ENCODE measurements around the gene PTH2. TPM values are rescaled to one million over a fixed set of nuclear protein-coding genes. Genes with fewer than 3 reads are reported as not detected.
"Not testable (repeated sequence)": the region's sequence is repeated elsewhere in the genome, so short reads cannot be mapped to it uniquely, and the experiment has no call there.

PTH2 gene
- total and polyA plus RNA-seq, 10 donors, result not detected

DNA sequence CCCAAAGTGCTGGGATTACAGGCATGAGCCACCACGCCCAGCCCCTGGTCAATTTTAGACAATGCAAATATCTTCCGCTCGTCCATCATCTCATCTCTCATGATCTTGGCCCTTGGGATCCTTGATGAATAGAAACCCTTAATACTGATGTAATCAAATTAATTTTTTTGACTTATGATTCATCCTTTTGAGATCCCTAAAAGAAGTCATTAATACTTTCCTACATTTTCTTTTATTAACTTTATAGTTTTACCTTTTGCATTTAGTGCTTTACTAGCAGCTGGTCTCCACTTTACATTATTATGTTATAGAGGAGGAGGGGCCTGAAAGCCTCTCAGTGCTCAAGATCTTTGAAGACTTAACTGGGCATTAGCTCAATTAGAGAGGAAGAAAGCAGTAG, 42.9 kb downstream of the PTH2 start:
- Histone ChIP-seq H3K4me1 (no peaks in the 10 kb centered on the region), H3K9me3 (peaks cover 0 to 19% (median 11%) of the 10 kb centered on the region in 8 donors), H3K27me3 (replicated peaks in 1 of 7) (no peaks in the 10 kb centered on the region), H3K4me3 (no peak overlapping the region), H3K36me3 (no peaks in the 10 kb centered on the region), H3K27ac (no peak overlapping the region)
- TF ChIP-seq POLR2A (IDR thresholded peaks at IDR 0.05) (no peak), POLR2AphosphoS5 (IDR thresholded peaks at IDR 0.05) (no peak)
- TF ChIP-seq, protein P1, sequence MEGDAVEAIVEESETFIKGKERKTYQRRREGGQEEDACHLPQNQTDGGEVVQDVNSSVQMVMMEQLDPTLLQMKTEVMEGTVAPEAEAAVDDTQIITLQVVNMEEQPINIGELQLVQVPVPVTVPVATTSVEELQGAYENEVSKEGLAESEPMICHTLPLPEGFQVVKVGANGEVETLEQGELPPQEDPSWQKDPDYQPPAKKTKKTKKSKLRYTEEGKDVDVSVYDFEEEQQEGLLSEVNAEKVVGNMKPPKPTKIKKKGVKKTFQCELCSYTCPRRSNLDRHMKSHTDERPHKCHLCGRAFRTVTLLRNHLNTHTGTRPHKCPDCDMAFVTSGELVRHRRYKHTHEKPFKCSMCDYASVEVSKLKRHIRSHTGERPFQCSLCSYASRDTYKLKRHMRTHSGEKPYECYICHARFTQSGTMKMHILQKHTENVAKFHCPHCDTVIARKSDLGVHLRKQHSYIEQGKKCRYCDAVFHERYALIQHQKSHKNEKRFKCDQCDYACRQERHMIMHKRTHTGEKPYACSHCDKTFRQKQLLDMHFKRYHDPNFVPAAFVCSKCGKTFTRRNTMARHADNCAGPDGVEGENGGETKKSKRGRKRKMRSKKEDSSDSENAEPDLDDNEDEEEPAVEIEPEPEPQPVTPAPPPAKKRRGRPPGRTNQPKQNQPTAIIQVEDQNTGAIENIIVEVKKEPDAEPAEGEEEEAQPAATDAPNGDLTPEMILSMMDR (IDR thresholded peaks at IDR 0.05 in 8 of 11, conservative IDR thresholded peaks at IDR 0.05 in 3 of 11), result no peak
- intact Hi-C loops (cut with DNase I; ENCODE audit: low total_unique reads), result no loop called here
- no peak for DNase-seq
- 80 to 91% (median 85%) methylated on average over 3 of the region's 3 CpGs for WGBS, 5 donors

DNA sequence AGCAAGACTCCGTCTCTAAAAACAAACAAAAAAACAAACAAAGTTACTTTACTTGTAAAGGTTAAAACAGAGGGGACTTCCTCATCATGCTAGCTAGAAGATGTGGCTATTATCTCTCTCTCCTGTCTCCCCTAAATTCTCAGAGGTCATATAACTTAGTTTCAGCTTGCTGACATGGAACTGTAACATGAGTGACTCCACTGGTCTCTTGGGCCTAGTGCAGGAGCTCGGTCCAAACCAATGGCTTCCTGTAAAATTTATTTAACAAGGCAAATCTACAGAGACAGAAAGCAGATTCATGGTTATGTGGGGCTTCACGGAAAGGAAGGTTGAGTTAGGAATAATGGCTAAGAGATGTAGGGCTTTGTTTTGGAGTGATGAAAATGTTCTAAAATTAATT, 44.7 kb downstream of the PTH2 start:
- 74 to 94% (median 81%) methylated on average over 3 of the region's 3 CpGs for WGBS, 5 donors
- DNase-seq, result no peak
- H3K4me3 ChIP-seq, result no peak overlapping the region
- no peaks in the 10 kb centered on the region for H3K4me1 ChIP-seq
- intact Hi-C loops (cut with DNase I; ENCODE audit: low total_unique reads), result no loop called here
- no peaks in the 10 kb centered on the region for H3K36me3 ChIP-seq
- no peaks in the 10 kb centered on the region for H3K27me3 ChIP-seq (replicated peaks in 1 of 7)
- H3K9me3 ChIP-seq, result peaks cover 0 to 19% (median 11%) of the 10 kb centered on the region in 8 donors
- TF ChIP-seq, protein P1 (IDR thresholded peaks at IDR 0.05 in 8 of 11, conservative IDR thresholded peaks at IDR 0.05 in 3 of 11), result no peak
- TF ChIP-seq POLR2A (IDR thresholded peaks at IDR 0.05) (no peak), POLR2AphosphoS5 (IDR thresholded peaks at IDR 0.05) (no peak)
- H3K27ac ChIP-seq, result no peak overlapping the region

DNA sequence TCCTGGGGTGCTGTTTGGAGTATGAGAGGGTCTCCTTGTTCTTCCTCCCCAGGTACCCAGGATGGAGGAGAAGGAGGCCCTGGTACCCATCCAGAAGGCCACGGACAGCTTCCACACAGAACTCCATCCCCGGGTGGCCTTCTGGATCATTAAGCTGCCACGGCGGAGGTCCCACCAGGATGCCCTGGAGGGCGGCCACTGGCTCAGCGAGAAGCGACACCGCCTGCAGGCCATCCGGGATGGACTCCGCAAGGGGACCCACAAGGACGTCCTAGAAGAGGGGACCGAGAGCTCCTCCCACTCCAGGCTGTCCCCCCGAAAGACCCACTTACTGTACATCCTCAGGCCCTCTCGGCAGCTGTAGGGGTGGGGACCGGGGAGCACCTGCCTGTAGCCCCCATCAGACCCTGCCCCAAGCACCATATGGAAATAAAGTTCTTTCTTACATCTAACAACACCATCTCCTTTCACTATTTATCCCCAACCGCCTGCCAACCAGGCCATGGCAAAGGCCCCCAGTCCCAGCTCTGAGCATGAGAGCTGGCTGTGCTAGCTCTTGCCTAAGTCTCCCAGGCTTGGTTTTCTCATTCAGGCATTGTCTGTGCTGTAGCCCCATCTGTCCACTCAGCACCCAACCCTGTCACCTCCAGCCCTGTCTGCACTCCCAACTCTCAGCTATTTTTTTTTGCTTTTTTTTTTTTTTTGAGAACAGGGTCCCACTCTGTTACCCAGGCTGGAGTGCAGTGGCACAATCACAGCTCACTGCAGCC, 48.4 kb downstream of the PTH2 start:
- Histone ChIP-seq H3K4me1 (no peaks in the 10 kb centered on the region), H3K27ac (no peak overlapping the region), H3K36me3 (no peaks in the 10 kb centered on the region), H3K4me3 (no peak overlapping the region), H3K9me3 (peaks cover 0 to 8% (median 6%) of the 10 kb centered on the region in 8 donors), H3K27me3 (replicated peaks in 1 of 7) (no peaks in the 10 kb centered on the region)
- DNase-seq, result no peak
- intact Hi-C loops (cut with DNase I; ENCODE audit: low total_unique reads), result no loop called here
- WGBS, 5 donors, result 86 to 90% (median 88%) methylated on average over 16 of the region's 16 CpGs
- TF ChIP-seq, protein P1 (IDR thresholded peaks at IDR 0.05 in 8 of 11, conservative IDR thresholded peaks at IDR 0.05 in 3 of 11), result no peak
- TF ChIP-seq POLR2A (IDR thresholded peaks at IDR 0.05) (no peak), POLR2AphosphoS5 (IDR thresholded peaks at IDR 0.05) (no peak)

DNA sequence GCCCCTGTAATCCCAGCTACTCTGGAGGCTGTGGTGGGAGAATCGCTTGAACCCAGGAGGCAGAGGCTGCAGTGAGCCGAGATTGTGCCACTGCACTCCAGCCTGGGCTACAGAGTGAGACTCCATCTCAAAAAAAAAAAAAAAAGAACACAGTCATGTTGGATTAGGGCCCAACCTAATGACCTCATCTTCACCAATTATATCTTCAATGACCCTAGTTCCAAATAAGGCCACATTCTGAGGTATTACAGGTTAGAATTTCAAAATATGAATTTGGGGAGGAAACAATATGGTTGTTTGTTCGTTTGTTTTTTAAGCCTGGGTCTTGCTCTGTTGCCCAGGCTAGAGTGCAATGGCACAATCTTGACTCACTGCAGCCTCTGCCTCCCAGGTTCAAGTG, 50.1 kb downstream of the PTH2 start:
- H3K36me3 ChIP-seq; H3K4me1 ChIP-seq; DNase-seq; intact Hi-C loops (cut with DNase I; ENCODE audit: low total_unique reads); H3K4me3 ChIP-seq; H3K27ac ChIP-seq; H3K27me3 ChIP-seq (replicated peaks in 1 of 7): not testable (repeated sequence)
- 73 to 89% (median 76%) methylated on average over 3 of the region's 3 CpGs for WGBS, 5 donors
- H3K9me3 ChIP-seq, result peaks cover 0 to 24% (median 22%) of the 10 kb centered on the region in 8 donors

Other genes starting within 250 kb of the PTH2 start
- gene SLC6A16, start 98.2 kb downstream of the PTH2 start, total RNA-seq, result 1 to 10 TPM; 2.1 to 6.9 (median 5.0) TPM
- 1 to 10 TPM; 2.7 to 5.0 (median 2.7) TPM for gene SLC6A16, start 98.2 kb downstream of the PTH2 start, polyA plus RNA-seq
- 100 to 1,000 TPM; 297 to 516 (median 398) TPM for gene CD37, start 88.0 kb downstream of the PTH2 start, total RNA-seq
- gene CD37, start 88.0 kb downstream of the PTH2 start, polyA plus RNA-seq, result 100 to 1,000 TPM; 401 to 452 (median 405) TPM
- 10 to 100 TPM in 6 of 7 donors, 1 to 10 TPM in 1; 8.9 to 24.7 (median 15.8) TPM for gene TEAD2, start 61.0 kb downstream of the PTH2 start, total RNA-seq
- gene TEAD2, start 61.0 kb downstream of the PTH2 start, polyA plus RNA-seq, result 1 to 10 TPM; 5.8 to 8.4 (median 5.8) TPM
- gene DKKL1, start 59.6 kb downstream of the PTH2 start, total RNA-seq, result under 1 TPM in 2 of 7 donors, not detected in 5; 0.57 to 0.79 TPM
- 1 to 10 TPM in 1 of 3 donors, under 1 TPM in 1, not detected in 1; 0.57 to 1.1 TPM for gene DKKL1, start 59.6 kb downstream of the PTH2 start, polyA plus RNA-seq
- gene KASH5, start 35.2 kb downstream of the PTH2 start, total RNA-seq, result under 1 TPM in 1 of 7 donors, not detected in 6; 0.41 TPM
- gene KASH5, start 35.2 kb downstream of the PTH2 start, polyA plus RNA-seq, result under 1 TPM; 0.11 to 0.32 (median 0.19) TPM
- not detected for gene GFY, start 1.9 kb upstream of the PTH2 start, total RNA-seq
- not detected for gene GFY, start 1.9 kb upstream of the PTH2 start, polyA plus RNA-seq
- under 1 TPM in 2 of 7 donors, not detected in 5; 0.10 to 0.13 TPM for gene SLC17A7, start 18.1 kb upstream of the PTH2 start, total RNA-seq
- under 1 TPM; 0.07 to 0.12 (median 0.10) TPM for gene SLC17A7, start 18.1 kb upstream of the PTH2 start, polyA plus RNA-seq
- gene PIH1D1, start 28.4 kb upstream of the PTH2 start, total RNA-seq, result 10 to 100 TPM; 76.0 to 94.3 (median 86.1) TPM
- gene PIH1D1, start 28.4 kb upstream of the PTH2 start, polyA plus RNA-seq, result 100 to 1,000 TPM in 2 of 3 donors, 10 to 100 TPM in 1; 85.3 to 140 (median 118) TPM
- gene ALDH16A1, start 29.8 kb upstream of the PTH2 start, total RNA-seq, result 10 to 100 TPM; 38.7 to 50.2 (median 45.8) TPM
- 10 to 100 TPM; 54.9 to 99.9 (median 94.9) TPM for gene ALDH16A1, start 29.8 kb upstream of the PTH2 start, polyA plus RNA-seq
- gene FLT3LG, start 50.8 kb upstream of the PTH2 start, total RNA-seq, result 10 to 100 TPM; 11.2 to 32.8 (median 24.1) TPM
- gene FLT3LG, start 50.8 kb upstream of the PTH2 start, polyA plus RNA-seq, result 10 to 100 TPM; 16.4 to 26.4 (median 19.9) TPM
- 1,000 to 10,000 TPM; 2,521 to 3,132 (median 2,768) TPM for gene RPL13A, start 64.2 kb upstream of the PTH2 start, total RNA-seq
- 1,000 to 10,000 TPM; 6,561 to 7,408 (median 7,261) TPM for gene RPL13A, start 64.2 kb upstream of the PTH2 start, polyA plus RNA-seq
- 1,000 to 10,000 TPM; 1,555 to 3,509 (median 2,434) TPM for gene RPS11, start 73.0 kb upstream of the PTH2 start, total RNA-seq
- over 10,000 TPM in 2 of 3 donors, 1,000 to 10,000 TPM in 1; 8,326 to 12,835 (median 11,104) TPM for gene RPS11, start 73.0 kb upstream of the PTH2 start, polyA plus RNA-seq
- gene FCGRT, start 89.2 kb upstream of the PTH2 start, total RNA-seq, result 100 to 1,000 TPM; 273 to 616 (median 435) TPM
- gene FCGRT, start 89.2 kb upstream of the PTH2 start, polyA plus RNA-seq, result 100 to 1,000 TPM; 144 to 364 (median 279) TPM
- gene RCN3, start 104.6 kb upstream of the PTH2 start, total RNA-seq, result 10 to 100 TPM; 18.9 to 44.2 (median 42.8) TPM
- gene RCN3, start 104.6 kb upstream of the PTH2 start, polyA plus RNA-seq, result 10 to 100 TPM; 25.0 to 99.2 (median 89.9) TPM
- 10 to 100 TPM; 58.6 to 73.8 (median 70.0) TPM for gene NOSIP, start 157.1 kb upstream of the PTH2 start, total RNA-seq
- 100 to 1,000 TPM; 129 to 152 (median 149) TPM for gene NOSIP, start 157.1 kb upstream of the PTH2 start, polyA plus RNA-seq
- gene PRRG2, start 157.9 kb upstream of the PTH2 start, total RNA-seq, result 1 to 10 TPM in 5 of 7 donors, under 1 TPM in 2; 0.37 to 7.9 (median 1.3) TPM
- gene PRRG2, start 157.9 kb upstream of the PTH2 start, polyA plus RNA-seq, result 1 to 10 TPM in 2 of 3 donors, under 1 TPM in 1; 0.91 to 2.3 (median 1.3) TPM
- gene PRR12, start 167.7 kb upstream of the PTH2 start, total RNA-seq, result 10 to 100 TPM; 18.8 to 44.3 (median 34.6) TPM
- gene PRR12, start 167.7 kb upstream of the PTH2 start, polyA plus RNA-seq, result 10 to 100 TPM in 1 of 3 donors, 1 to 10 TPM in 2; 3.7 to 21.4 (median 3.9) TPM
- 10 to 100 TPM; 30.9 to 57.6 (median 44.4) TPM for gene RRAS, start 216.7 kb upstream of the PTH2 start, total RNA-seq
- 100 to 1,000 TPM in 1 of 3 donors, 10 to 100 TPM in 2; 66.5 to 106 (median 98.2) TPM for gene RRAS, start 216.7 kb upstream of the PTH2 start, polyA plus RNA-seq
- 10 to 100 TPM; 21.9 to 66.2 (median 57.0) TPM for gene SCAF1, start 218.8 kb upstream of the PTH2 start, total RNA-seq
- gene SCAF1, start 218.8 kb upstream of the PTH2 start, polyA plus RNA-seq, result 10 to 100 TPM in 1 of 3 donors, 1 to 10 TPM in 2; 7.5 to 21.3 (median 7.6) TPM
- 100 to 1,000 TPM in 4 of 7 donors, 10 to 100 TPM in 3; 87.9 to 150 (median 127) TPM for gene IRF3, start 242.4 kb upstream of the PTH2 start, total RNA-seq
- gene IRF3, start 242.4 kb upstream of the PTH2 start, polyA plus RNA-seq, result 100 to 1,000 TPM; 127 to 294 (median 276) TPM
- 10 to 100 TPM in 6 of 7 donors, 1 to 10 TPM in 1; 7.8 to 26.6 (median 16.3) TPM for gene BCL2L12, start 242.5 kb upstream of the PTH2 start, total RNA-seq
- gene BCL2L12, start 242.5 kb upstream of the PTH2 start, polyA plus RNA-seq, result 10 to 100 TPM; 26.5 to 36.7 (median 30.1) TPM